HG03457 (cell line): ENCODE results near the gene KIN.
"Not testable (repeated sequence)": the region's sequence is repeated elsewhere in the genome, so short reads cannot be mapped to it uniquely, and the experiment has no call there.

ENCODE experiments used
- ATAC-seq: cut with Tn5 transposase; IDR thresholded peaks from one replicate; pipeline ENCODE4 v1.9.1; 2021; ENCODE audit warnings: moderate number of reproducible peaks; ENCODE audit not compliant: unreplicated experiment

KIN gene

DNA sequence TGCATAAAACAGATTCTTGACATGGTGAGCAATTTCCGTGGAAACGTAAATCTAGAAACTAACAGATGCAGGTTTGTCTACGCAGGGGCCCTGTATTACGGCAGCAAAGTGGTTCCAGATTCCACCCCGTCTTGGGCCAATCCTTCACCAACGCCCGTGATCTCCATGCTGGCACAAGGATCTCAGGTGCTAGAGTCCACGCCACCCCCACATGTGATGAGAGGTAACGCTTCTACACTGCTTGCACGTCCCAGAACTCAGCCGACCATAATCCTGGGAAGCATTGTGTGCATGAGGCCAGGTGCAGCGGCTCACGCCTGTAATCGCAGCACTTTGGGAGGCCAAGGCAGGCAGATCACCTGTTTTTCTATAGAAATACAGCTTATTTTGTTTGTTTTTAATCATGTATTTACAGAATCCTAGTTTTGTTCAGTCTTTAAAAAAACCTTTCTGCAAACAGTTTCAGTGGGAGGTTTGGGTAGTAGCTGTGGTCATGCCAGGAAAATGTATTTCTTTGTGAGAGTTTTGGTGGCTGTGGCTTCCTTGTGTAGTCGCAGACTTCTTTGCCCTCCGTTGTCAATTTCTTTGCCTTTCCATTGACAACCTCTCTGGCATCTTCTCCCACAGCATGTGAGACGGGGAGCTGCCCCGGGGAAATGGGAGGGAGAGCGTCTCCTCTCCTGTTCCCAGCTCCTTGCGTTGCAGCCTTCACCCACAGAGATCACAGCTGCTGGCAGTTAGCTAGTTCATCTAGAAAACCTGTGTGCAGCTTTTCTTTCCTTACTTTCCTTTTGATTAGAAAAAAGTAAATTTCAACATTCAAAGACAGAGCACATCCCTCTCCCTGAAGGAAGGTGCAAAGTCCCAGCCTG lies 49.0 kb downstream of the KIN start:
- ATAC-seq, result no peak

GRCh38 chr10:7734821-7735220 lies 53.0 kb downstream of the KIN start:
- ATAC-seq, result no peak

- no peak for ATAC-seq
These were observed 64.8 kb downstream of the KIN start for GRCh38 chr10:7722927-7723529.

GRCh38 chr10:7720478-7720877 lies 67.3 kb downstream of the KIN start:
- ATAC-seq, result no peak

GRCh38 chr10:7718685-7719084 lies 69.1 kb downstream of the KIN start:
- ATAC-seq, result no peak

GRCh38 chr10:7717767-7718166 lies 70.0 kb downstream of the KIN start:
- no peak for ATAC-seq

GRCh38 chr10:7715515-7715914 lies 72.3 kb downstream of the KIN start:
- ATAC-seq, result no peak

DNA sequence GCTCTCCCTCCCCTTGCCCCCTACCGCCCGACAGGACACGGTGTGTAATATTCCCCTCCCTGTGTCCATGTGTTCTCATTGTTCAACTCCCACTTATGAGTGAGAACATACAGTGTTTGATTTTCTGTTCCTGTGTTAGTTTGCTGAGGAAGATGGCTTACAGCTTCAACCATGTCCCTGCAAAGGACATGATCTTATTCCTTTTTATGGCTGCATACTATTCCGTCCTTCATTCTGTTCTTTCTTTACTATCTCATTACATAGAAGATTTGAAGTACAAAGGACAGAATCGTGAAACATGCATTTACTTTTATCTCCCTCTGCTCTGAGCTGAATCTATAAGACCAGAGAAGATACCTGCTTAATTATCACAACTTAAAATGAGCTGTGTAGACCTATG lies 76.7 kb downstream of the KIN start:
- not testable (repeated sequence) for ATAC-seq

GRCh38 chr10:7710446-7710845 lies 77.3 kb downstream of the KIN start:
- ATAC-seq, result no peak

DNA sequence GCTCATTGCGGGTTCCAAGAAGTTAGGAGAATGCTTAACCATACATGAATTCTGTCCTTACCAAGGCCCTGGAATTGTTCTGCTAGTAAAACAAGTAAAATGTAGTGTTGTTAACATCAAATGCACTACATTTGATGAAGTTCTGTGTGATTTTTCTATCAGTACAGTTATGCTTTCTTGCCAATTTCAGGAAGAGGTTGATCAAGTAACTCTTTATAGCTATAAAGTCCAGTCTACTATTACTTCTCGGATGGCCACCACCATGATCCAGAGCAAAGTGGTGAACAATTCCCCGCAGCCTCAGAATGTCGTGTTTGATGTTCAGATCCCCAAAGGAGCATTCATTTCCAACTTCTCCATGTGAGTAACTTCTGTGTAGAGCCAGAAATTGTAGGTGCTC lies 79.0 kb downstream of the KIN start:
- ATAC-seq, result no peak

GRCh38 chr10:7707858-7708622 lies 79.8 kb downstream of the KIN start:
- ATAC-seq, result no peak

DNA sequence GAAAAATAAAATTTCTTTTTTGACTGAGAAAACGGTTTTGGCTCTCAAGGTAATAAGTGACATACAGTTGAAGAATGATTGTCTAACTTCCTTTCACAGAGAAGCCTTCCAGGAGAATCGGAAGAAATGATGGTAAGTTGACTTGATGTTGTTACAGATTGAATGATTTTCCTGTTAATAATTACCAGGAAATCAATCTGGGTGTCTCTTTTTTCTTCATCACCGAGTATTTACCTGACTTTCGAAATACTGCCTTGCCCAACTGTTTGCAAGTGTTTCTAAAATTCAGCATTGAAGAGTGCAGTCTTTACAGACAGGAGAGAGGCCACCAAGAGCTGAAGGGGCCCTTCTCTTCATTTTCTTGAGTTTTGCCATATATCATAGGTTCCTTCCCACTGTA lies 80.7 kb downstream of the KIN start:
- ATAC-seq, result no peak

DNA sequence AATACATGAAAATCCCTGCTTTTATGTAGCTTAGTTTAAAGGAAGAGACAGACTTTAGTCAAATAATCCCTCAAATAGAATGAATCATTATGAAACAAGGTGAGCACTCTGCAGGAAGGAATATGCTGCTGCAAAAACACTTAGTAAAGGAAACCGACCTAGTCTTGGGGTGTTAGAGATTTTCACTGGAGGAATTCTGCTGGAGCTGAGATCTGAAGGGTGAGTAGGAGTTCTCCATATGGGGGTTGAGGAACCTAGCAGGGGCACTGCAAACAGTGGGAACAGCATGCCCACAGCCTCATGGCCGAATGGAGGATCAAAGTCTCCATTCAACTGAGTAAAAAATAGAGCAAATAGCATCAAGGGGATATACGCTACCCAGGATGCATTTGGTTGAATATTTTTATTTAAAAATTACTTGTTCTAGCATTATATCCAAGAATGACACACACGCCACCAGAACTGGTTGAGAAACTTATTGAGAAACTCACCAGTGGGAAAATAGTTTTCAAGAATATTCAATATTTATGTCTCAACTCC lies 81.2 kb downstream of the KIN start:
- ATAC-seq, result no peak

DNA sequence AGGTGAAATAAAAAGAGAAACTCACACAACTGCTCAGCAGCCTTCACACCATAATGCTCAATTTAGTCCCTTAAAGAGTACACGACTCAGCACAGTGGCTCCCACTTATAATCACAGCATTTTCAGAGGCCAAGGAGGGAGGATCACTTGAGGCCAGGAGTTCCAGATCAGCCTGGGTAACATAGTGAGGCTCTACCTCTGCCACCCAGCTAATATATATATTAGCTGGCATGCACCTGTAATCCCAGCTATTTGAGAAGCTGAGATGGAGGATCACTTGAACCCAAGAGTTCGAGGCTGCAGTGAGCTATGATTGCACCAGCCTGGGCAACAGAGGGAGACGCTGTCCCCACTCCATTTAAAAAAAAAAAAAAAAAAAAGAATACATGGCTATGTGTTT lies 82.5 kb downstream of the KIN start:
- ATAC-seq, result no peak

GRCh38 chr10:7704071-7705016 lies 83.4 kb downstream of the KIN start:
- no peak for ATAC-seq

- ATAC-seq, result no peak
These were observed 84.7 kb downstream of the KIN start, which contains the start of gene ITIH2 for GRCh38 chr10:7703140-7703539. Gene ITIH2 (plus strand): TSS chr10:7703316. CDS start chr10:7703435, 119 bp downstream.

GRCh38 chr10:7702288-7702812 lies 85.4 kb downstream of the KIN start:
- no peak for ATAC-seq

GRCh38 chr10:7701158-7701742 lies 86.5 kb downstream of the KIN start:
- no peak for ATAC-seq
